B cell (primary cell): ENCODE data around the gene NOL6. TPM values are rescaled to one million over a fixed set of nuclear protein-coding genes. Genes with fewer than 3 reads are reported as not detected.

ENCODE experiments used
- ATAC-seq: fragments of 200-7000 bp; cut with Tn5 transposase; one replicate; pipeline ENCODE4 v1.10.0; 2021; ENCODE audit warnings: low read depth, mild to moderate bottlenecking, moderate number of reproducible peaks, moderate library complexity
- CTCF ChIA-PET: fragments of 350-600 bp; sonication (Branson Sonifier 250); formaldehyde crosslinking; loops from one replicate; lab custom pipeline; 2021; ENCODE audit warnings: antibody characterized with exemption, inconsistent platforms; lab: Charles Lee
- POLR2A ChIA-PET: fragments of 350-600 bp; sonication (Branson Sonifier 250); formaldehyde crosslinking; loops from one replicate; lab custom pipeline; 2021; ENCODE audit warnings: antibody characterized with exemption; lab: Charles Lee
- DNase-seq: peaks from one replicate; pipeline ENCODE4 v3.0.0; 2013
- H2AFZ ChIP-seq: 2 replicates; pipeline ENCODE4 v1.6.1; 2012; ENCODE audit warnings: mild to moderate bottlenecking, low read depth, low read length; ENCODE audit not compliant: insufficient read depth, poor library complexity, severe bottlenecking
- H3K27ac ChIP-seq, 2 donors: 1 replicate in 1 of 2; 2 replicates in 1 of 2; pipeline ENCODE4 v1.5.1; 2012 to 2013; ENCODE audit warnings: low read length in 2 of 2, mild to moderate bottlenecking in 2 of 2, moderate library complexity in 1 of 2
- H3K27me3 ChIP-seq, 4 experiments: fragments of 200-600 bp in 1 of 4; sonication (generic) in 1 of 4; replicated peaks in 1 of 4; 1 replicate in 2 of 4; 2 replicates in 2 of 4; pipeline versions ENCODE4 v1.6.1 to v1.7.0; 2013 to 2016; ENCODE audit warnings: low read length in 3 of 4, mild to moderate bottlenecking in 2 of 4, mixed read lengths in 1 of 4, moderate library complexity in 1 of 4; ENCODE audit not compliant: insufficient read depth in 4 of 4, control insufficient read depth in 3 of 4; ENCODE audit errors: control extremely low read depth in 1 of 4
- H3K36me3 ChIP-seq, 2 experiments: replicated peaks in 1 of 2; 1 replicate in 1 of 2; 2 replicates in 1 of 2; pipeline versions ENCODE4 v1.6.1 to v1.7.1; 2013; ENCODE audit warnings: low read length in 1 of 2; ENCODE audit not compliant: insufficient read depth in 2 of 2, control insufficient read depth in 1 of 2; ENCODE audit errors: control extremely low read depth in 1 of 2, extremely low read depth in 1 of 2
- H3K4me1 ChIP-seq, 2 donors: fragments of 200-600 bp in 1 of 2; sonication (generic) in 1 of 2; 1 replicate in 1 of 2; 2 replicates in 1 of 2; pipeline versions ENCODE4 v1.5.1 to v1.6.1; 2013 to 2017; ENCODE audit warnings: low read length in 2 of 2; ENCODE audit not compliant: control insufficient read depth in 2 of 2, insufficient read depth in 2 of 2
- H3K4me2 ChIP-seq: replicated peaks from 2 replicates; pipeline ENCODE3; 2012; ENCODE audit warnings: mild to moderate bottlenecking, low read depth, low read length; ENCODE audit not compliant: poor library complexity, severe bottlenecking
- H3K4me3 ChIP-seq, 5 experiments: fragments of 200-600 bp in 1 of 5; sonication (generic) in 1 of 5; 1 replicate in 3 of 5; 2 replicates in 2 of 5; pipeline versions ENCODE4 v1.5.1 to v1.7.0; 2011 to 2016; ENCODE audit warnings: low read length in 4 of 5, mild to moderate bottlenecking in 4 of 5, low read depth in 2 of 5, control low read depth in 1 of 5, moderate library complexity in 1 of 5; ENCODE audit not compliant: insufficient read depth in 1 of 5; ENCODE audit errors: control extremely low read depth in 1 of 5, extremely low read depth in 1 of 5
- H3K79me2 ChIP-seq: fragments of 200-600 bp; sonication (generic); one replicate; pipeline ENCODE4 v1.6.0; 2016; ENCODE audit warnings: low read length; ENCODE audit not compliant: control insufficient read depth, insufficient read depth
- H3K9ac ChIP-seq: fragments of 200-600 bp; sonication (generic); 2 replicates; pipeline ENCODE4 v1.6.1; 2017; ENCODE audit warnings: mild to moderate bottlenecking, low read length, moderate library complexity
- H3K9me3 ChIP-seq, 3 donors: one replicate each; pipeline versions ENCODE4 v1.6.1 to v1.7.1; 2013; ENCODE audit warnings: low read length in 2 of 3; ENCODE audit not compliant: control insufficient read depth in 2 of 3, insufficient read depth in 1 of 3; ENCODE audit errors: control extremely low read depth in 1 of 3
- H4K20me1 ChIP-seq: 2 replicates; pipeline ENCODE4 v1.6.0; 2012; ENCODE audit warnings: mild to moderate bottlenecking, low read length; ENCODE audit not compliant: insufficient read depth, control insufficient read depth, poor library complexity, severe bottlenecking
- H3K27ac Mint-ChIP-seq: one replicate; pipeline ENCODE4 v1.8.0; 2021; ENCODE audit warnings: mixed read lengths
- H3K27me3 Mint-ChIP-seq: one replicate; pipeline ENCODE4 v1.8.0; 2021; ENCODE audit warnings: mixed read lengths
- H3K4me1 Mint-ChIP-seq: one replicate; pipeline ENCODE4 v1.8.0; 2021; ENCODE audit warnings: mixed read lengths
- H3K4me3 Mint-ChIP-seq: one replicate; pipeline ENCODE4 v1.8.0; 2021; ENCODE audit warnings: mixed read lengths
- H3K9me3 Mint-ChIP-seq: one replicate; pipeline ENCODE4 v1.8.0; 2022; ENCODE audit warnings: mixed read lengths; ENCODE audit not compliant: insufficient read depth
- CTCF ChIP-seq: fragments of 200-600 bp; IDR thresholded peaks from one replicate; pipeline ENCODE4 v1.8.0; 2022; ENCODE audit warnings: antibody characterized with exemption, mild to moderate bottlenecking
- EZH2 ChIP-seq: IDR thresholded peaks from 2 replicates; pipeline ENCODE4 v1.6.1; 2012; ENCODE audit warnings: borderline replicate concordance, low read depth, mild to moderate bottlenecking, moderate library complexity, low read length; ENCODE audit not compliant: insufficient read depth, poor library complexity, severe bottlenecking
- WGBS: methylation state at CpG from one replicate; pipeline ENCODE4 v1.1.5; 2013; ENCODE audit warnings: missing lambda C conversion rate; ENCODE audit not compliant: insufficient coverage; 5-methylcytosine and 5-hydroxymethylcytosine counted together
- intact Hi-C: fragments of 100-400 bp; cut with micrococcal nuclease; formaldehyde crosslinking; loops from one replicate; pipeline ENCODE4 v1.10.0; 2022
- polyA plus RNA-seq: library from polyadenylated mRNA; depleted of rRNA; stranded (reverse); fragments of >200 nt; gene quantifications from 2 replicates; pipeline ENCODE4 v1.2.3, GENCODE V29; 2012
- total RNA-seq, 2 donors: library from RNA; stranded (reverse); fragments of 120-200 nt in 1 of 2; gene quantifications; 1 replicate in 1 of 2; 2 replicates in 1 of 2; pipeline versions ENCODE4 v1.2.3 to v1.2.4, GENCODE V29; 2013 to 2022

NOL6 gene
- total and polyA plus RNA-seq, 2 donors (not counting 1 experiment from before 2014, with no cell fraction given) = 31.8 to 40.1 TPM

- peak overlapping the region; percentile 98 for H2AFZ ChIP-seq
- ATAC-seq (no peak), DNase-seq (peak; percentile 25)
- TF ChIP-seq EZH2 (no peak), CTCF (no peak)
- H3K27ac Mint-ChIP-seq = peak overlapping the region; percentile 92
- intact Hi-C loops = loop anchor here (1.0 to 10.0 kb wide), 6 partner anchors 183 to 902 kb away; partner anchors contain the start of genes BAG1, CHMP5, DNAJA1 and KIF24
- no peaks in the 10 kb centered on the region for H3K27me3 ChIP-seq
- H3K36me3 ChIP-seq = peaks cover 0 to 33% of the 10 kb centered on the region in 2 experiments
- no peaks in the 10 kb centered on the region for H3K9me3 ChIP-seq
- POLR2A ChIA-PET = interaction anchor here (1.1 kb wide), 2 partner anchors 26 to 183 kb away, joined by 4 to 9 read pairs; partner anchors contain the start of genes AQP3 and NFX1
- peaks cover 28% of the 10 kb centered on the region for H3K4me1 Mint-ChIP-seq
- CTCF ChIA-PET = interaction anchor here (0.7 to 1.8 kb wide), 4 partner anchors 9 to 887 kb away, joined by 4 to 8 read pairs (median 4); no protein-coding TSS in a partner anchor
- peaks cover 9% of the 10 kb centered on the region for H4K20me1 ChIP-seq
- H3K4me3 ChIP-seq = peak overlapping the region; percentile 80 to 99 (median 95)
- H3K4me2 ChIP-seq = peak overlapping the region; percentile 88
- no peaks in the 10 kb centered on the region for H3K27me3 Mint-ChIP-seq
- peak overlapping the region; percentile 99 for H3K9ac ChIP-seq
- peak overlapping the region; percentile 99 for H3K4me3 Mint-ChIP-seq
- H3K27ac ChIP-seq = peak overlapping the region in 1 of 2 donors; percentile 81
- peaks cover 27% of the 10 kb centered on the region for H3K79me2 ChIP-seq
- 13% methylated on average over 18 of the region's 18 CpGs for WGBS
- no peaks in the 10 kb centered on the region for H3K9me3 Mint-ChIP-seq
- H3K4me1 ChIP-seq = peaks cover 17 to 22% of the 10 kb centered on the region in 2 donors
These were observed 676 bp downstream of the NOL6 start for GRCh38 chr9:33472881-33473615.
